Activated T-cell treated with anti-CD3 and anti-CD28 coated beads for 48 hours (primary cell): ENCODE measurements around the gene PPFIBP1.
"Not testable (repeated sequence)": the region's sequence is repeated elsewhere in the genome, so short reads cannot be mapped to it uniquely, and the experiment has no call there.

Experiments used
- DNase-seq: peaks from one replicate; pipeline ENCODE4 v3.0.0-alpha.2; 2020; ENCODE audit warnings: low read depth

The PPFIBP1 gene

GRCh38 chr12:27566626-27567025 is 42.6 kb downstream of the PPFIBP1 start:
- DNase-seq = no peak

DNA sequence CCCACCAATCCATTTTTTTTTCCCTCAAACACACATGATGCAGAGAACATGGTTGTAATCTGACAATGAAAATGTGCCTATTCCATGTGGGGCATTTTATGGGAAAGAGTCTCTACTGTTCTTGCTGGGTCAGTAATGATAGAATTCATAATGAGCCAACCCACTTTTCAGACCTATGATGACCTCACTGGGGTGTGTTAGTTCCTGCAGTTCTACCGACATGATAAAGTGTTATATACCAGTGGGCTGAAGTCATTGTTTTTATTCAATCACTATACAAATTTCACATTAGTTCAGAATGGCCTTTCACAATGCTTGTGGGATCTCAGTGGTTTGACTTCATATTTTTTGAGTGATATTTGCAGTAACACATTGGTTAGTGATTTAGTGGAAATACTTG is 47.5 kb downstream of the PPFIBP1 start:
- no peak for DNase-seq

DNA sequence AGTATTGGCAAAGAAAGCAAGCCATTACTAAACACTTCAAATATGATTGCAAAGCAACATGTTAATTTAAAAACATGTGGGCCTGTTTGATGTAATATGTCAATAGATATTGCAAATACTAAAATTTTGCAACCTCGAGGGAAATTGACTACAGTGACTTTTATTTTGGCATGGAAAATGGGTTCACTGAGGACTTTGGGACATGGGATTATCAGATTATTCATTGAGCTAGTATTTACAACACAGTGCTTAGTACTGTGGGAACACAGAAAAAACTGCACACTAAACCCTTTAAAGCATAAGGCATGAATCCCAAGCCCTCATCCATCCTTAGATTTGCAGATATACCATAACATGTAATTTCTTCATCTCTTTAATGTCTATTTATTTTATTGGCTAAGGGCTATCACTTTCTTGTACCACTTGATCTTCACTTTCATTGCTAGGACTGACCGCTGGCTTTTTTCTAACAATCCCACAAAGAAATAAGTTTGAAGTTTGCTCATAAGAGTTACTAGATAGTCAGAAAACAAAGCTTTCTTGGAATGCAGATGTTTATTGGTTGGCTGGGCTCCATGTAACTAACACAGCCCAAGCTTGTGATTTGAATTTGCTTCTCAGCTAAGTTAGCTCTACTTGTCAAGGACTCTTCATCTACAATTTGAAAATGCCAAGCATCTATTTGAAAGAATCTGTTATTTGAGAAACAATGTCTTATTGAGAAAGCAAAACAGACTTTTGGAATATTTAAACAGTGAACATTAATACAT is 48.7 kb downstream of the PPFIBP1 start:
- DNase-seq = no peak

GRCh38 chr12:27573972-27574371 is 50.0 kb downstream of the PPFIBP1 start:
- DNase-seq = no peak

- no peak for DNase-seq
Measured at GRCh38 chr12:27575090-27575761, 51.2 kb downstream of the PPFIBP1 start.

DNA sequence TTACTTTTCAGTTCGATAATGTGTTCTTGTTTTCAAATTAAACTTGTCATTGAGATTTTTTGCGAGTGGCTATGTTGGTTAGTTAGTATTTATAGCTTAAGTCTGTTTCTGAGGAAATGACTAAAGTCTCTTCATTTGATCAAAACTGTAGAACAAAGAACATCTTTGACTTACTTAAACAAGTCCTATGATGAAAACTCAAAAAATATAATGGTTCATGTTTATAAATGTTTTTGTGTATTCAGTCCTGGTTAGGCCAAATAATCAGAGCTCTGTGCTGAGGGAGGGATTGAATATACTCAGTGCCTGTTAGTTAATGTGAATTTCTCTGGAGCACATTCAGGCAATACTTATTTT is 51.7 kb downstream of the PPFIBP1 start:
- no peak for DNase-seq

DNA sequence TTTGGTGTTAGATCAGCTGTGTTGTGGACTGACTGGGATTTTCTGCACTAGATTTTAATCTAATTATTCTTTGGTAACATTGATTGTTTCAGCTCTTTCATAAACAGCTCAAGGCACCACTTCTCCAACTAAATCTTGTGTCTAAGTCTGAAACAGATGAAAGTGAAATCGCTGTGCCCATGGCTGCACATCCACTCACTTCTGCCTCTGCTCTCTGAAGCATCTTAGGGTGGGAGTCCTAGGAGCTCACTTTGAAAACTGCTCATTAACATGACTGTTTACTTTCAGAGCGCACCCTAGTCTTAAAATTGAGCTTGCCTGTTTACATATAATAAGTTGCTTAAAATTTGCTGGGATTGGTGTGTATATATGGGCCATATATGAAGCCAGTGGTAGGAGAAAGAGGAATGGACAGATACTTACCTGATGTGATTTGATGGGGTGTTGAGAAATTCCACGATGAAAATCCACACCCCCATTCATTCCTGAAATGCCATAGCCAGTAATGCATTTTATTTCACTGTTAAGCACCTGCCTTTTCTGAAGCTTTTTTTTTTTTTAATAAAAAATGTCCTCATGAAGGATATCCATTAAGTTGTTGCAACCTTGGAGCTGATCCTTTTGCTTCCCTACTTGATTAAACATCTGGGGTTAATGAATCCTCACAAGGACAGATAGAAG is 52.8 kb downstream of the PPFIBP1 start:
- no peak for DNase-seq

DNA sequence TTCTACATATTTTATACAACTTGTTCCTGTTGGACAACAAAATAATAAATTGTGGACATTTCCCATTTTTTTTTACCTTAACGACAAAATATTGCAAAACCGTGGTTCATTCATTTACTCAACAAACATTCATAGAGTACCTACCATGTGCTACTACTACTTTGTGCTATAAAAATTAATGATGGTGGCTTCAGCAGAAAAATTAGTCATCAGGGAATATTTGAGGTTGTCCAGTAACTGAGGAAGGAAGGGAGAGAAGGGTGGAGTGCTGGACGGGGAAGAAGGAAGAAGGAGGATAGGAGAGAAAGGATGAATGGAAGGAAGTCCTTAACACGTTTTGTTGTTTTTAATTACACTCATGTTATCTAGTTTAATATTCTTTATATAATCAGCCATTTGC is 53.7 kb downstream of the PPFIBP1 start:
- DNase-seq = no peak

GRCh38 chr12:27578689-27579372 is 54.8 kb downstream of the PPFIBP1 start:
- DNase-seq = no peak

- no peak for DNase-seq
Measured at GRCh38 chr12:27580561-27581330, 56.7 kb downstream of the PPFIBP1 start.

DNA sequence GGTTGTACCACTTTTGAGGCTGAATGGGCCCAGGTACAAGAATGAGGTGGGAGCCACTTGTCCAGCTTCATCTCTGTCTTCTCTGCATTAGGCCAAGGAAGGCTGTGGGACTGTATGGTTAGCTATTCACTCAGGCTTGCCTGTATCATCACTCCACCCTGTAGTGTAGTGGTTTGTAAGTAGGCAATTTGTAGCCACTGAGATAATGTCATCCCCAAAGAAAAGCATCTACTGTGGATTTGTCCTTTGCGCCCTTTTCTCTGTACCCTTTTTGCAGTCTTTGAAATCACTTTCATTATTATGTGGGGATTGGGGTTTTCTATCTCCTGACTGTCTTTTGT is 57.3 kb downstream of the PPFIBP1 start:
- not testable (repeated sequence) for DNase-seq

GRCh38 chr12:27581833-27582232 is 57.8 kb downstream of the PPFIBP1 start:
- not testable (repeated sequence) for DNase-seq

- DNase-seq = not testable (repeated sequence)
Measured at GRCh38 chr12:27582445-27582844, 58.4 kb downstream of the PPFIBP1 start.

DNA sequence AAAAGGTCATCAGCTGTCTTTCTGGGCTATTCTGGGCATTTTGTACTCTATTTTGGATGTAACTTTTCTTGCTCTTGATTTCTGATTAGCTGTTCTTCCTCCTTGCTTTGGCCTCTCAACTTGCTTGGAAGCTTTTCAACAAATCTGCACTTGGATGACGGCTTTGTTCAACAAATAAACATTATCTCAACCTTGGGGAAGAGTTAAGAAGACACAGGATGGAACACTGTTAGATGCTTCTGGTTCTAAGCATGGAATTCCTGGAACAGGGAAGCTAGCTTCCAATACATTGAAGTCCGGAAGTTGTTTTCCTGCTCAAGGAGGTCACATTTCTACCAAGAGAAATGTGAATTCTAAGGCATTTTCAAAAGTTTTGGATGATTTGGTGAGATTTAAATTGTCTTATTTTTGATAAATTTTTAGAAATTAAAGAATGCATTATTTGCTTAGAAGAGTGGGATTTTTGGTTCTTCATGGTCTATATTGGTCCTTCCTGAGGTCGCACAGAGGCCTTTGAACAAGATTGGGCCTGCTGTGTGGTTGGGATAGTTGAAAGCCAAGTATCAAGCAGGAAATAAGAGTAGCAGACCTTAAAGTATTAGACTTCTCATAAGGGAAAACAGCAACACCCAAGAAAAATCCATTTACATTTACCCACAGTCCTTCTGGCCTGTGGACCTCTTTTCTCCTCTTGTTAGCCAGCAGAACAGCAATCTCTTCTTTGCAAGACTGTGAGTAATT is 59.2 kb downstream of the PPFIBP1 start:
- no peak for DNase-seq

- DNase-seq = no peak
Measured at GRCh38 chr12:27583981-27584380, 60.0 kb downstream of the PPFIBP1 start.

DNA sequence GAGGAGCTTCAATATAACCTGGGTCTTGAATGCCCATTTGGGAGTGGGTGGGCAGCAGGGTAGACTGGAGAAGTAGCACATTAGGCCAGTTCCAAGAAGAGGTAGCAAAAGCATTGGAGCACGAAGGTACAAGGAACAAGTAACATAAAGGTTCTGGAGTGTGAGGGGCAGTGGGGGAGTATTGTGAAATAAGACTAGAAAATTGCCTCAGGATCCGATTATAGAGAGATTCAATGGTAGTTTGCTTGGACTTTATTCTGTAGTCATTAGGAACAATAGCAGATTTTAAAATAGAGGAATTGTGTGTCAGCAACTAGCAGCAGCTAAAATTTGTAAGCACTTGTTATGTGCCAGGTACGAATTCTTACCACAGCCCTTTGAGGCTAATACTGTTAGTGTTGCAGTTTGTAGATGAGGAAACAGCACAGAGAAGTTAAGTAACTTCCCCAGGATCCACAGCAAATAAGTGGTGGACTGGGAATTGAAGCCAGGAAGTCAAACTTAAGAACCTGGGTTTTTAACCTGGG is 61.8 kb downstream of the PPFIBP1 start:
- no peak for DNase-seq

- DNase-seq = not testable (repeated sequence)
Measured at GRCh38 chr12:27588075-27588730, 64.2 kb downstream of the PPFIBP1 start.

GRCh38 chr12:27588776-27589175 is 64.8 kb downstream of the PPFIBP1 start:
- DNase-seq = no peak

- DNase-seq = no peak
Measured at GRCh38 chr12:27589419-27589818, 65.4 kb downstream of the PPFIBP1 start.

DNA sequence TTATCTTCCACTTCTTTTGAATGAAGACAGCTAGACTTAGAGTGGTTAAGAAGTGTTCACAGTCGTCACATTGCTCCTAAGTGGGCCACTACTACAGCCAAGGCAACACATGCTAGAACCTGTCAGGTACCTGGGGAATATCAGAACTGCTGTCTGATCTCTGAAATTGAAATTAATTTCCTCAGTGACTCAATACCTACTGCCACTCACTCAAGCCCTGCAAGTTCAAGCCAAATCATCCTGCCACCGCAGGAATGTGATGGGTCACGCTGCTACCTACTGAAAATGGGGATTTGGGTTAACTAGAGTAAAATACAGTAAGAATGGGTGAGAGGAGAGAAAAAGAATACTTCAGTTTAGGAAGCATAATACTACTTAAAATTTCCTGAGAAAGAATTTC is 67.7 kb downstream of the PPFIBP1 start:
- DNase-seq = not testable (repeated sequence)
